GM21717 (cell line): ENCODE measurements around the gene ZFAND5.

Source experiments
- ATAC-seq: cut with Tn5 transposase; IDR thresholded peaks from one replicate; pipeline ENCODE4 v1.9.1; 2021; ENCODE audit warnings: mild to moderate bottlenecking, moderate library complexity; ENCODE audit not compliant: unreplicated experiment

Gene ZFAND5

DNA sequence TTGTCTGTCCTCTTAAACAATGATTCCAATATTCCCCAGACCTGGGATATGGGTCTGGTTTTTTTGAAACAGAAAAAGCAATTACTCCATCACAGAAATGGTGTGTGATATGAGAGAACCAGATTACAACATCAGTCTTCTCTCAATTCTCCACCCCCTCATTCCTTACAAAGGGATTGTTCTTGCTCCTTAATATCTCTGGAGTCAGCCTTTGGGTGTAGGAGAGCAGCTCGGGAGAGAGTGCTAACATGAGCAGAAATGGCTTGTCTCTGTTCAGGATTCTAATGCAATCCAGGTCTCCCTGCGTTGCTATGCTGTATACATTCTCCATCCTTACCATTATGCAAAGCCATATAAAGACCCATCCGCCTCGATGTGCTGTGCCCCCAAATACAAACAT lies 32.7 kb downstream of the ZFAND5 start:
- no peak for ATAC-seq

DNA sequence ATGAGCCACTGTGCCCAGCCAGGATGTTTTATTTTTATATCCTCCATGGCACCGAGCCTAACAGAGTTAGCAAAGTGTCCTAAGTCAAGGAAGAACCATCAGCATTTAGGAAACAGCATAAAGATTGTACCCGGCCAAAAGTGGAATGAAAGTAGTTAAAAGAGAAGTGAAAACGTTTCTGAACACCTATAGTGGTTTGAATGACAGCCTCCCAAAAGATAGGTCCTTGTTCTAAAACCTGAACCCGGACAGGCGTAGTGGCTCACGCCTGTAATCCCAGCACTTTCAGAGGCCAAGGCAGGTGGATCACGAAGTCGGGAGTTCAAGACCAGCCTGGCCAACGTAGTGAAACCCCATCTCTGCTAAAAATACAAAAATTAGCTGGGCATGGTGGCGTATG lies 37.4 kb downstream of the ZFAND5 start:
- no peak for ATAC-seq

DNA sequence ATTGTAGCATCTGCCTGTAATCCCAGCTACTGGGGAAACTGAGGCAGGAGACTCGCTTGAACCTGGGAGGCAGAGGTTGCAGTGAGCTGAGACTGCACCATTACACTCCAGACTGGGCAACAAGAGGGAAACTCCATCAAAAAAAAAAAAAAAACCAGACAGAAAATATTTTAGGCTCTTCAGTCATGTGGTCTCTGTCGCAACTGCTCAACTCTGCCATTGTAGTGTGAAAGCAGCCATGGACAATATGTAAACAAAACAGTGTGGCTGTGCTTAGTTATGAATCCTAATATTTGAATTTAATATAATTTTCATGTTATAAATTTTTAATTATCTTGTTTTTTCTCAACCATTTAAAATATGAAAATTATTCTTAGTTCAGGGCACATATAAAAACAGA lies 38.4 kb downstream of the ZFAND5 start:
- no peak for ATAC-seq

DNA sequence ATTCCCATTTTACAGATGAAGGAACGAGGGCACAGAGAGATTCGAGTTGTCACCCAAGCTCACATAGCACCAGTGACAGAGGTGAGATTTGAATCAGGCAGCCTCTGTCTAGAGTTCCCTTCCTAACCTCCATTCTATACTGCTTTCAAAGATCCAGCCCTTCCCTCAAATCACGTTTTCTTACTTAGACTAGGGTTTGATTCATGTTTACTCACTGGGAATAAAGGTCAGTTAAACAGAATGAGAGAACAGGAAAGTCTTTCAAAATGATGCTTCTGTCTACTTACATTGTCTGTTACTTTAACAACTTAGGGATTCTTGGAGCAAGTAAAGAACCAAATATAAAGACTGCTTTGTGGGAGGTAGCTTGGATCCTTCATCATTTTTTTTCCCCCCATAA lies 40.0 kb downstream of the ZFAND5 start:
- ATAC-seq = no peak

DNA sequence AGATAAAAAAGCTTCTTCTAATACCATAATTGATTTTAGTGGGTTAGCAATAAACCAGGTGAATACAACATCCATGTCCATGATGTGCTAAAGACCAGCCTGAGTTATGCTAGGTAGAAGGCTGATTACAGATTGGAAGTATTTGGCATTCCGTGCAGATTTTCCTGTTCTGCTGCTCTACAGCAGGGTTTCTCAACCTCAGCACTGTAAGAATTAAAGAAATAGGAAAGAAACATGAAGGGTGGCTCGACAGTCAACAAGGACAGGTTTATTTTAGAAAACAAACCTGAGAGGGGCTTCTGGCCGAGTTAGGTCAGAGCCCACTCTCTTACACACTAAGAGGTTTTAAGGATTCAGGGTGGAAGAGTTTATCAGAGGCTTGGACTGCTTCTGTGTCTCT lies 42.3 kb downstream of the ZFAND5 start:
- ATAC-seq = no peak

DNA sequence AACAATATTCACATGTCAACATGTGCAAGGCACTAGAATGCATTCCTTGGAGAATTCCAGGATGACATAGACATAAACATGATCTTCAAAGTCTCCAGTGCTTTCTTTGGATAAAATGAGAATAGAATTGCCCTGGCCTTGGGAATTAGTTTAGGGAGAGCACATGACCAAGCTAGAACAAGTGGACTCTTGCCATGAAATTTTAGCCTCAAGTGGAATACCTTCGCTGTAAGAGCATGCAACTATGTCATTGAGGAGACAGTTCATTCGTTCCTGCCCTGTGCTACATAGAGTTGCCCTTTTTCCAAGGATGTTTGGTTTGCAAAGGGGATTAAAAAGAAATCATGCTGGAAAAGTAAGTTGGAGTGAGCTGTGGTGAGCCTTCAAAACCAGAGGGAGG lies 42.7 kb downstream of the ZFAND5 start:
- no peak for ATAC-seq

DNA sequence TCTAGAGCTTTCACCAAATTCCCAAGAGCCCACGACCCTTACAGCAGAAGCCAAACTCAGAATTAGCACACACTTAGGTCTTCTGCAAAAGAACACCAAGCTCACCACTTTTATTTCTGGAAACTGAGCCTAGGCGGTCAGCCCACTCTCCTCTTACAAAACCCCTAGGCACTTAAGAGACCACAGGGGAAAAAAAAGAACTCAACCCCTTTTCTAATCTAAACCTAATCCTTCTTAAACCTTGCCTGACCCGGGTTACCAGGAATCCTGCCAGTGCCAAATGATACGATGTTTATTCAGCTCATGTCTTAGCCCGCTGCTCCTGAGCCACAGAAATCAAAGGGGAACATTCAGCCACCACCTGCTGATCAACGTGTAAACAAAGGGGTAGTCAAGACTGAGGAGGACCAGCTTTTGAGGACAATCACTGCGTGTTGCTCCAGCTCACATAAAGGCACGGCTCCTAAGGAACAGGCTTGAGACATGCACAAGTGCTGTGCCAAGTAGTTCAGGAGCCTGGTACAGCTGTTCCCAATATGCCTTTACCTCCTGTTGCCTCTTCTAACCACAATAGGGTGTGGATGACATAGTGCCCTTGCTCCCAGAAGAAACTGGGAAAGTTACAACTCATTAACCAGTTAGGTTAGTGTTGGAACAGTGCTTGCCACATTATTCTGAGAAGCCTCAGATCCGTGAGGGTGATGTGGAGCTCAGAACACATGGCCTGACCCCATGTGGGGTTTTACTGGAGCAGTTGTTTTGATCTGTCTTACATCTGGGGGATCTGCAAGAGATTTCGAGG lies 49.3 kb downstream of the ZFAND5 start:
- no peak for ATAC-seq

DNA sequence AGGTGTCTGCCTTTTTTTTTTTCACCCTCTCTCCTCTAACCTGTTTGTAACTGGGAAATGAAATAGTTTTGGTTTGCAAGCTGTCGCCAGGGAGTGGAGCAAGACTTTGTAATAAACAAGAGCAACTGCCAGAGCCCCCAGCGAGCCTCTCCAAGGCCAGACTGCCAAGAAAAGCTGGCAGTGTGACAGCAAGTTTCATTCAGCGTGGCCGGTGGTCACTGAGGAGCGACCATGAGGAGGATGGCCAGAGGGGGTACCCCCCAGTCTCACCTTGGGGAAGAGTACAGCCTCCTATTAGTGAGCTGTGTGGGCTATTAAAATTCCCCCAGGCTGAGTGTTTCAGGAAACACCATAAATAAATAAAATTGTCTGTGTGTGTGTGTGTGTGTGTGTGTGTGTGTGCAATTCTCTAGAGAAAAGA lies 49.9 kb downstream of the ZFAND5 start:
- no peak for ATAC-seq

DNA sequence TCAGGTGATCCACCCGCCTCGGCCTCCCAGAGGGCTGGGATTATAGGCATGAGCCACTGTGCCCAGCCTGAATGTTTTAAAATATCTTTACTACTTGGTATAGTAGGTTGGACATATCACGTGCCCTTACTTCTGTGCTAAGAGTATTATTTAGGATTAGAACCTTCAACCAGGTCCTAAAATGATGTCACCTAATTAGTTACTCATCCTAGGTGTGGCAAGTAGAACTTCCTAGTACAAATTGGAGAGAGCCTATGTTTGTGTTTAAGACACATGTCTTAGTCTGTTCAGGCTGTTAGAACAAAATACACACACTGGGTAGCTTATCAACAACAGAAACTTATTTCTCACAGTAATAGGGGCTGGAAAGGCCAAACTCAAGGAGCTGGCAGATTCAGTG lies 51.5 kb downstream of the ZFAND5 start:
- no peak for ATAC-seq

DNA sequence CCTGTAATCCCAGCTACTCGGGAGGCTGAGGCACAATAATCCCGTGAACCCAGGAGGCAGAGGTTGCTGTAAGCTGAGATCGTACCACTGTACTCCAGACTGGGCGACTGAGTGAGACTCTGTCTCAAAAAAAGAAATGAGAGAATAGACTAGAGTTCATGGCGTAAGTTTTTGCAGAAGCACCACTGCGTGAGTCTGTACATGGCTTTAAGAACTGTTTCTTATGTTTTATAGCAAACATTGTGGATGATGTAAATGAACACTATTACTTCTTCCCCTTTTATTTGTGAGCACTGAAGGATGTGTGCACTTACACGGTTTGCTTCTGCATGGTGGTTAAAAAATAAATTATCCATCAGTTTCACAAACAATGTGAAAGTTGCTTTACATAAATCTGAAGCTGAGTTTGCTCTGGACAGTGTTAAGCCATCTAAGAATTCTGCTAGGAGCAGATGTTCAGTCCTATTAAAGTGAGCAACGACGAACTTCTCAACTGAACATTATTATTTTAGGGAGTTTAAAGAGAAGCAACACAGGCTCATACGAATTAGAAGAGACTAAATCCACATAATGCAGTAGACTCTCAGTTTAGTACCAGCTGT lies 52.5 kb downstream of the ZFAND5 start:
- no peak for ATAC-seq

DNA sequence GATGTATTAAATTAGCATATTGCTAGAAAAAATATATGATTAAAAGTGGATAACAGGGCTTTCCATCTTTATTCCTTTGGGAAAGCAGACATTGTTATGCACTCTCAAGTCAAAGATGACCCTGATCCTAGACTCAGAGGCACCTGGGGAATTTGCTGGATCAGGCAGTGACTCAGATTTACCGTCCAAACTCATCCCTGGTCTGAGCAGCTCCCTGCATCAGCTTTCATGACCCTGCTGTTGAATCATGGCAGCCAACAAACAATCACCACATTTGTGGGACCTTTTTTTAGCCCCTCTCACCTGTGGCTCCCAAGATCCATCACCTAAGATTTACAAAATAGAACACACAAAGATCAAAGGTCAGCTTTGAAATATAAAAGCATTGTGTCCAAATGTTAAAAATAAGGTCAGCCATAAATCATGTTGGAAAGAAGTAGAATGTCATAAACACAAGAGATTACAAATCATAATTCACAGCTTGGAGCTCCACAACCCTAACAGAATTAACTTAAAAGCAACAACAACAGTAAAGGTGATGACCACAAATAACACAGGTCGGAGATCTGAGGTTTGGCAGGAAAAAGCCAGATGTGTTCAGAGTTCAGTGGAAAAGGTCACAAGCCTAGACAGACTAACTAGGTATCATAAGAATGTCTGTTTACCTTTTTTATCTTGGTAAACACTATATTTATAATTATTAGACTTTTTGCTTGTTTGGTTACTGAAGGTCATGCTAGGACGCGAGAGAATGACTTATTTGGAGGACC lies 55.5 kb downstream of the ZFAND5 start:
- no peak for ATAC-seq

DNA sequence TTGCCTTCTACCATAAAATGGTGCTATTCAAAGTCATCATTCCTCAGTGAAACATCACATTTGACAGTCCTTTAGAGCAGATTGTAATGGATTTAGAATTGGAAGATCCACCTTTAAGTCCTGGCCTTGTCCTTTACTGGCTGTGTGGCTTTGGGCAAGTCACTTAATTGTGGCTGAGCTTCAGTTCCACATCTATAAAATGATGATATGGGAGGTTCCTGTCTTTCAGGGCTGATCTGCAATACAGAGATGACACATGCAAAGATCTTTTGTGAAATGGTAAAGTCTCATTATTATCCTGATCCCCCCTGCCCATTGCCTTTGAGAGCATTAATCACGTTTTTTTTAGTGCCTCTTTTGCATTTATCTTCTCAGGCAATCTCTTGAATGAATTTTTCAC lies 58.2 kb downstream of the ZFAND5 start:
- no peak for ATAC-seq

DNA sequence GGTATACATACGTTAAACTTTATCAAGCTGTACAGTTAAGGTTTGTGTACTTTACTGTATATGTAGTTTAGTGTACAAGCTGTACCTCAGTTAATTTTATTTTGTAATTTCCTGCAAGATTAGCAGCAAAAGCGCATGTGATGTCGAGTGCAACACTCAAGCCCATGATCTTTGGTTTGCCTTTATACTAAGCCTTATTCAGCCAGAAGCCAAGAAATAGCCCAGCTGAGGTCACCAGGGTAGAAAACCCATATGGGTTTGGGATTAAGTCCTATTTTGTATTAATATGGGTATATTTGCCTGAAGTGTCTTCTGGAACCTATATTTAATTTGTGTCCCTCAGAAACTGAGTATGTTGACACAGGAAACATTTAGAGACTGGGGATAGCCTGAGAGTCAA lies 59.3 kb downstream of the ZFAND5 start:
- no peak for ATAC-seq

DNA sequence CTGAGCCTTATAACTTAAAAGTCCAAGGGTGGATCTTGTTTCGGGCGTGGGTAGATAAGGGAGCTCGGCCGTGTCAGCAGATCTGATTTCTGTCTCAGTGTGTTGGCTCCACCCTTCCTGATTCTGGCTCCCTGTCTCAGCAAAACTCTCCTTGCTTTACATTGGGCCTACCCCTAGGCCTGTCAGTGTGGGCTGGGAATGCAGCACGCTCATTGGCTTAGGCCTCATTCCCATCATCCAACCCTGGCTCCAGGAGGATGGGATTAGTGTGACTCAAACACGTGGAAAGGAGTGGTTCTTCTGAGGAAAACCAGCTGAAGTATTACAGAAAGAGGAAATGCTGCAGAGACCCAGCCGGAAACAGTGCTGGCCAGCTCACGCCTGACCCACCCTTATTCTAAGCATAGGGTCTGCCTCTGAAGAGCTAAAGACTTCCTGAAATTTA lies 59.9 kb downstream of the ZFAND5 start:
- no peak for ATAC-seq

DNA sequence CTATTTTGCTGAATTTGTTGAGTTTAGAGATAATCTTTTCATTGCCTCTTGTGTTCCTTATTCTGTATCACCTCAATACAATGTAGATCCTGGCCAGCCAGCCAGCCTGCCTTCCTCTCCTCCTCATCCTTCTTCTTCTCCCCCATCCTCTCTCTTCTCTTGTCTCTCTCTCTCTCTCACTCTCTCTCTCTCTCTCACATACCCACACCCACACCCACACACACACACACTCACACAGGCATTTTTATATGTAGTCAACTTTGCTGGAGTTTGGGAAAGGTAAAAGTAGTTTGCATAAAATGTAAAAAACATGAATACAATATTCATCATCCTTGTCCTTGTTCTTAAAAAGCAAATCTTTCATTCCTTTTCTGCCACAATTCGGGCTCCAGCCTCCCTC lies 60.5 kb downstream of the ZFAND5 start:
- ATAC-seq = no peak
